DOHH2 (cell line): ENCODE measurements around the gene TUBB8.
"Not testable (repeated sequence)": the region's sequence is repeated elsewhere in the genome, so short reads cannot be mapped to it uniquely, and the experiment has no call there.

ENCODE experiments used
- EZH2phosphoT487 ChIP-seq: fragments of 200-600 bp; sonication (generic); IDR thresholded peaks from 2 replicates; pipeline ENCODE4 v1.6.1; 2017; ENCODE audit warnings: borderline replicate concordance, mild to moderate bottlenecking, antibody characterized with exemption, low read length, moderate library complexity, mixed read lengths
- TF ChIP-seq, protein P1 (sequence below): fragments of 200-600 bp; sonication (generic); IDR thresholded peaks from one replicate; pipeline ENCODE4 v1.5.1; 2014; ENCODE audit warnings: antibody characterized with exemption, mild to moderate bottlenecking, low read depth, low read length; ENCODE audit not compliant: poor library complexity, severe bottlenecking

DNA sequence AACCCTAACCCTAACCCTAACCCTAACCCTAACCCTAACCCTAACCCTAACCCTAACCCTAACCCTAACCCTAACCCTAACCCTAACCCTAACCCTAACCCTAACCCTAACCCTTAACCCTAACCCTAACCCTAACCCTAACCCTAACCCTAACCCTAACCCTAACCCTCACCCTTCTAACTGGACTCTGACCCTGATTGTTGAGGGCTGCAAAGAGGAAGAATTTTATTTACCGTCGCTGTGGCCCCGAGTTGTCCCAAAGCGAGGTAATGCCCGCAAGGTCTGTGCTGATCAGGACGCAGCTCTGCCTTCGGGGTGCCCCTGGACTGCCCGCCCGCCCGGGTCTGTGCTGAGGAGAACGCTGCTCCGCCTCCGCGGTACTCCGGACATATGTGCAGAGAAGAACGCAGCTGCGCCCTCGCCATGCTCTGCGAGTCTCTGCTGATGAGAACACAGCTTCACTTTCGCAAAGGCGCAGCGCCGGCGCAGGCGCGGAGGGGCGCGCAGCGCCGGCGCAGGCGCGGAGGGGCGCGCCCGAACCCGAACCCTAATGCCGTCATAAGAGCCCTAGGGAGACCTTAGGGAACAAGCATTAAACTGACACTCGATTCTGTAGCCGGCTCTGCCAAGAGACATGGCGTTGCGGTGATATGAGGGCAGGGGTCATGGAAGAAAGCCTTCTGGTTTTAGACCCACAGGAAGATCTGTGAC lies 38.7 kb downstream of the TUBB8 start:
- TF ChIP-seq, protein P1, sequence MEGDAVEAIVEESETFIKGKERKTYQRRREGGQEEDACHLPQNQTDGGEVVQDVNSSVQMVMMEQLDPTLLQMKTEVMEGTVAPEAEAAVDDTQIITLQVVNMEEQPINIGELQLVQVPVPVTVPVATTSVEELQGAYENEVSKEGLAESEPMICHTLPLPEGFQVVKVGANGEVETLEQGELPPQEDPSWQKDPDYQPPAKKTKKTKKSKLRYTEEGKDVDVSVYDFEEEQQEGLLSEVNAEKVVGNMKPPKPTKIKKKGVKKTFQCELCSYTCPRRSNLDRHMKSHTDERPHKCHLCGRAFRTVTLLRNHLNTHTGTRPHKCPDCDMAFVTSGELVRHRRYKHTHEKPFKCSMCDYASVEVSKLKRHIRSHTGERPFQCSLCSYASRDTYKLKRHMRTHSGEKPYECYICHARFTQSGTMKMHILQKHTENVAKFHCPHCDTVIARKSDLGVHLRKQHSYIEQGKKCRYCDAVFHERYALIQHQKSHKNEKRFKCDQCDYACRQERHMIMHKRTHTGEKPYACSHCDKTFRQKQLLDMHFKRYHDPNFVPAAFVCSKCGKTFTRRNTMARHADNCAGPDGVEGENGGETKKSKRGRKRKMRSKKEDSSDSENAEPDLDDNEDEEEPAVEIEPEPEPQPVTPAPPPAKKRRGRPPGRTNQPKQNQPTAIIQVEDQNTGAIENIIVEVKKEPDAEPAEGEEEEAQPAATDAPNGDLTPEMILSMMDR, result not testable (repeated sequence)
- TF ChIP-seq EZH2phosphoT487, result not testable (repeated sequence)
